Measurements from ENCODE around the gene TRPM3. TPM values are rescaled to one million over a fixed set of nuclear protein-coding genes. Genes with fewer than 3 reads are reported as not detected.

Gene TRPM3
- total and polyA plus RNA-seq, 2 of the 13 experiments (the other 11 are each of a cell fraction or from before 2014, with no cell fraction given): not detected

DNA sequence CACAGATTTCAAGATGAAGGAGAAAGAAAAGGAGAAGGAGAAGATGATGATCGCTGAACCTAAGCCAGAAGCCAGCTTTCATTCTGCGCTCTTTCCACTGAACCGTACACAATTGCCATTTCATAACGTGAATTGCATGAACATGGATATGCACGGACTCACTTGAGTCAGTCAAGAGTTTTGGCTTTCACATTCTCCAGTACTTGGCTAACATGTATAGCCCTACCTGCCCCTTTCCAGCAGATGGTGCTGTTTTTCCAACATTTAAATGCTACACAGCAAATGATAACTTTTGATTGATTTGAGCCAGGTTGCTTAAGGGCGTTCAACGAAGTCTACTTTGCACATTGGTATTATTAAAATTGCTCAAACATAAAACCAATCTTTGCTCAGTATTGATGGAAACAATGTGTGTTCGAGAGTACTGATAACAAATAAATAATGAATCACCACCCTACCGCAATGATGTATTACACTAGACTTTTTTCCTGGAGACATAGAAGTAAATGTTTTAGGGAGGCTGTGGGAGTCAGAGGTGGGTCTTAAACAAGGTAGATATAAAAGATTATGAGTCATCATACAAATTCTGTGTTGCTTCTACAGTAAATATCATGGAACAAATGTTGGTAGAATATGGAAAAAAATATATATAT lies 196.4 kb downstream of the TRPM3 start:
- ChIA-PET CTCF (ENCODE audit: low intra/inter-chr PET ratio, low total read pairs) (interaction anchor here (0.6 to 2.6 kb wide), 3 partner anchors 78 to 325 kb away, joined by 3 to 40 read pairs (median 4); no protein-coding TSS in a partner anchor), POLR2A (no interaction called here)
- in situ Hi-C loops (cut with HindIII; ENCODE audit: extremely low pct_ligation_motif_present, low pct_unique_long_range_greater_than_20kb) (loop anchor here (5.0 kb wide), 1 partner anchor 322 kb away; no protein-coding TSS in a partner anchor), intact Hi-C loops (cut with micrococcal nuclease; ENCODE audit: unreplicated experiment) (loop anchor here (1.0 to 10.0 kb wide), 5 partner anchors 80 to 324 kb away; no protein-coding TSS in a partner anchor)
- Histone ChIP-seq H3K79me2 (ENCODE audit: insufficient read depth, low read length) (no peaks in the 10 kb centered on the region), H3K9me3 (ENCODE audit: low read length) (no peaks in the 10 kb centered on the region), H3K27me3 (ENCODE audit: control insufficient read depth in 1 of 2, insufficient read depth in 2 of 2, low read length in 2 of 2) (no peaks in the 10 kb centered on the region), H2AFZ (ENCODE audit: low read length) (no peak overlapping the region), H3K4me2 (ENCODE audit: low read depth, low read length) (no peak overlapping the region), H3K4me3 (replicated peaks in 1 of 3; ENCODE audit: insufficient read depth in 1 of 3, low read depth in 2 of 3, low read length in 3 of 3) (no peak overlapping the region), H4K20me1 (ENCODE audit: insufficient read depth, low read length) (no peaks in the 10 kb centered on the region), H3K36me3 (replicated peaks in 1 of 2; ENCODE audit: control insufficient read depth in 1 of 2, insufficient read depth in 2 of 2, low read length in 2 of 2) (no peaks in the 10 kb centered on the region), H3K4me1 (ENCODE audit: insufficient read depth, low read length) (no peaks in the 10 kb centered on the region), H3K9ac (ENCODE audit: insufficient read depth, low read depth, low read length) (no peak overlapping the region), H3K27ac (ENCODE audit: extremely low read length, insufficient read depth, low read length) (no peak overlapping the region)
- peak; percentile 56 for DNase-seq (ENCODE audit: low spot score)
- WGBS (ENCODE audit: low lambda C conversion rate): 10% methylated on average over 9 of the region's 9 CpGs
- FAIRE-seq: peak; percentile 91
- peak; percentile 91 for ATAC-seq
- no TSS peak for BruUV-seq (replicated peaks)
- no peak for TF ChIP-seq PITX1 (CRISPR knock-in tag; IDR thresholded peaks at IDR 0.05)
- TF ChIP-seq CAMTA2 (CRISPR knock-in tag; IDR thresholded peaks at IDR 0.05; ENCODE audit: borderline replicate concordance): no peak
- no peak for TF ChIP-seq SP140L (CRISPR knock-in tag; IDR thresholded peaks at IDR 0.05; ENCODE audit: borderline replicate concordance)
- 0 out of 2 replicates have a peak, but pooled peaks have one; percentile 15 for TF ChIP-seq MIXL1 (CRISPR knock-in tag; IDR thresholded peaks at IDR 0.05)
- peak; percentile 92 for TF ChIP-seq STAG1 (CRISPR knock-in tag; IDR thresholded peaks at IDR 0.05)
- TF ChIP-seq RAD21 (CRISPR knock-in tag; IDR thresholded peaks at IDR 0.05): peak; percentile 67
- TF ChIP-seq SMC3 (IDR thresholded peaks at IDR 0.05; ENCODE audit: low read length): peak; percentile 88
- TF ChIP-seq, protein P1, sequence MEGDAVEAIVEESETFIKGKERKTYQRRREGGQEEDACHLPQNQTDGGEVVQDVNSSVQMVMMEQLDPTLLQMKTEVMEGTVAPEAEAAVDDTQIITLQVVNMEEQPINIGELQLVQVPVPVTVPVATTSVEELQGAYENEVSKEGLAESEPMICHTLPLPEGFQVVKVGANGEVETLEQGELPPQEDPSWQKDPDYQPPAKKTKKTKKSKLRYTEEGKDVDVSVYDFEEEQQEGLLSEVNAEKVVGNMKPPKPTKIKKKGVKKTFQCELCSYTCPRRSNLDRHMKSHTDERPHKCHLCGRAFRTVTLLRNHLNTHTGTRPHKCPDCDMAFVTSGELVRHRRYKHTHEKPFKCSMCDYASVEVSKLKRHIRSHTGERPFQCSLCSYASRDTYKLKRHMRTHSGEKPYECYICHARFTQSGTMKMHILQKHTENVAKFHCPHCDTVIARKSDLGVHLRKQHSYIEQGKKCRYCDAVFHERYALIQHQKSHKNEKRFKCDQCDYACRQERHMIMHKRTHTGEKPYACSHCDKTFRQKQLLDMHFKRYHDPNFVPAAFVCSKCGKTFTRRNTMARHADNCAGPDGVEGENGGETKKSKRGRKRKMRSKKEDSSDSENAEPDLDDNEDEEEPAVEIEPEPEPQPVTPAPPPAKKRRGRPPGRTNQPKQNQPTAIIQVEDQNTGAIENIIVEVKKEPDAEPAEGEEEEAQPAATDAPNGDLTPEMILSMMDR (CRISPR knock-in tag; IDR thresholded peaks at IDR 0.05): peak; percentile 86
- TF ChIP-seq CREB1 (IDR thresholded peaks at IDR 0.05): no peak
- no peak for TF ChIP-seq CREB1 (CRISPR knock-in tag; IDR thresholded peaks at IDR 0.05)

Measured in HepG2 (cell line).